ENCODE results near the gene CFAP97D1.

The CFAP97D1 gene

DNA sequence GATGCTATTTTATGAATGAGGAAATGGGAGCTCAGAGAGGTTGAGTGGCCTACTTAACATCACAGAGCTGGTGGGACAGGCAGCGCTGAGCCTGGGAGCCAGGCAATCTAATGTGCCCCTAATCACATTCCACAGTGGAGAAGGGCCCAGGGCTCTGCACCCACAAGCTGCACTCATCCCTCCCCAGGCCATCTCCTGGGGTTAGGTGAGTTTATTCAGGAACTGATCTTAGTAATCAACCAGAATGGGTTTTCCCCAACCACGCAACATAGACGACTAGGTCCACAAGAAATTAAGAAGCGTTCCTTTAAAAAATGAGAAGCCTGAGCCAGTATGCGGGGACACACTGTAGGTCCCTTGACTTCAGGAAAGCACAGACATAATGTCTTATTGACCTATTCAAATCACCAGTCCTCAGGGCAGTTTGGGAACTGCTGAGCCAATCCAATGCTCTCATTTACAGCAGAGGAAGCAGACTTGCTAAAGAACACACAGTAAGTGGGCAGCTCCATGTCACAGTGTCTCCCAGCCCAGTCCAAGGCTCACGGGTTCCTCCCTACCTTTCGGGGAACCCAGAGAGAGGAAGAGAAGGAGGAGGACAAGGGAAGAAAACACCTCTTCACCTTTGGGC lies 50.4 kb downstream of the CFAP97D1 start:
- DNase-seq, result no peak

DNA sequence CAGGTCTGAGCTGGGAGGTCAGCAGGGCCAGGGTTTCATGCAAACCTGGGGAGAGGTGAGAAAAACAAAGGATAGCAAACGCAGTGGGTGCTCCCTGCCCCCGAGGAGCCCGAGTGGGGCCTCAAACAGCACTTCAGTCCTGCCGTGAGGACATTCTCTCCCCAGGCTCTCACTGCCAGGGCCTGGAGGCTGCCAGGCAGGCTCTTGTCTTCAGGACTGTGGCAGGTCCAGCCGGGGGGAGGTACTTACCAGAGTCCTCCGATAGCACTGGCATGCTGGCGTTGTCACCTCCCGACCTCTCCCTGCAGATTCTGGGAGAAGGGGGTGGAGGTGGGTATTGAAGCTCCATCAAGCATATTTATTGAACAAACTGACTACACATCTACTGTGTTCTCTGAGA lies 51.4 kb downstream of the CFAP97D1 start:
- DNase-seq, result no peak

DNA sequence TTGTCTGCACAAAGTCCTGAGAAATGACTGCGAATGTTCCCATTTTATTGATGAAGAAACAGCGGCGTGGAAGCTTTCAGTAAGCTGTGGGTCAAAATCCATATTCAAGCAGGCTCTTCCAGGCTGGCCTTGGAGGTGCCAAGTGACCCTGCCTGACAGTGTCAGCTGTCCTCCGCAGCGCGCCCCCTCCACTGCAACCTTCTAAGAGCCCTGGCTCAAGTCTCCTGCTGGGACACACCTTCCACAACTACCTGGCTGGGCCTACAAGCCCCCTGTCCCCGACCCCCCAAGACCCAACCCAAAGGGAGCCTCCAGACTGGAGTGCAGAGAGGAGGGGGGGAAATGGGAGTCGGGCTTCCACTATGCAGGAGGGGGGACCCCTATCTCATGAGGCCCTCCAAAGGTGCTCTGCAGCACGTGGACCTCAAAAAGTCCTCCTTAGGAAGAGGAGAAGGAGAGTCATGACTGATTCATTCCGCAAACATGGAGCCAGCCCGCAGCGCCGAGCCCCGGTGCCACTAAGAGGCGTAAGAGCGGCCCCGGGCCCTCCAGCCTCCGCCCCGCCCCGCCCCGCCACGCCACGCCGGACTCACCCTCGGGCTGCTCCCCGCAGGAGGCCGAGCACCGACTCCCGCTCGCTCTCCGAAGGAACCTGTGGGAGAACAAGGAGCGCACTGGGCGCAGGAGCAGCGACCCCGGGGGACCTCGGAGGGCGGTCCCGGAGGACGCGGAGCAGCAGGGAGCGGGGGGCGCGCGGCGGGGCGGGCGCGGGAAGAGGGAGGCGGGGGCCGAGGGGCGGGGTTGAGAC lies 52.1 kb downstream of the CFAP97D1 start:
- DNase-seq, result peak; percentile 62

DNA sequence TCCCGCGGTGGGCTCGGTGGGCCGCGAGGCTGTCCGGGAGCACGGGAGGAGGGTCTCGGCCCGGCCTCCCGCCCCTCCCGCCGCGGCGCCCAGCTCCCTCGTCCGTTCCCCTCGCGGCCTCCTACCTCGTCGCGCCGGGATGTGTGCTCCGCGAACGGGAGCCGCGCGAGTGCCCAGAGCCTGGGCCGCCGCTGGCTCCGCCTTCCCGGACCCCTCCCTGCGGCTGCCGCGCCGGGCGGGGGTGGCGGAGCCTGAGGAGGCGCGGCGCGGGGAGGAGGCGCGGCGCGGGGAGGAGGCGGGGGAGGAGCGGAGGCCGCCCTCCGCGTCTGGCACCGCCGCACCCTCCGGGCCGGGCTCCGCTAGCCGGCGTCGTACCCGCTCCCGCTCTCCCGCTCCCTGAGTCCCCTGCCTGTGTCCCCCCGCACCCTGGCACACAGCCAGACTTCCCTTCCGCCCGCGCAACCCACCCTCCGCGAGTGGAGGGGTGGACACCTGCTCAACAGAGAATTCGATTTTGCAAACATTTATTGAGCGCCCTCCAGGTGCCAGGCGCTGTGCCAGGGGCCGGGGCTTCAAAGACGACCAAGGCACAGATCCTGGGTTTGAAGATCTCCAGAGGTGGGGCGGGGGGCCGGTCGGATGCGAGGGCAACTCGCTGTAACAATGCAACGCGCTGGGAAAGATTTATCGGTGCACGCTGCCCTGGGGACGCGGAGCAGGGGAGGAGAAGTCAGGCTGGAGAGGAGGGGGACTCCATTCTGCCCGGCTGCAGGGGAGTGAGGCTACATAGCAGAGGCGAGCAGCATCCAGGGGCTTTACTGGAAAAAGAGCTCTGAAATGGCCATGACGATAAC lies 53.0 kb downstream of the CFAP97D1 start, which contains the start of gene MPP3:
Gene MPP3 (minus strand): TSS at position 171 of the 854 bp plus-strand sequence. CDS start 1,240 bp downstream, outside the sequence.
- DNase-seq, result no peak

DNA sequence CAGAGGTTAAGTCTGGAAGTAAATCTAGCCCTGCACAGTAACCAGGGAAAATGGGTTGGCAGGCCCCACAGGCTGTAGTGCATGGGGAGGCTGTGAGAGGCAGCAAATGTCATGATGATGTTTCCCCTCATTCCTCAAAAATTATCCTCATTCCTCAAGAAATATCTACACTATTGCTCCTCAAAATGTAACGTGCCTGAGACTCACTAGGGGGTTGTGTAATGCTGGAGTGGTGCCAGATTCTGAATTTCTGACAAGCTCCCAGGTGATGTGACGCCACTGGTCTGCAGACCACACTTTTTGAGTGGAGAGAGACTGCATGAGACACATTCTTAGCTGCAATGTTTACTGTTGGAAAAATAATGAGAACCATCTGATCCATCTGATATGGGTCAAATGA lies 53.9 kb downstream of the CFAP97D1 start:
- no peak for DNase-seq

All from activated CD8-positive, alpha-beta memory T cell treated with anti-CD3 and anti-CD28 coated beads, Interleukin-2, amount 50 U/mL, for 48 hours (primary cell).